NK-92 treated with Interleukin-12 subunit alpha and Interleukin-12 subunit beta, amount 100 ng/mL, for 24 hours (cell line): Measurements from ENCODE around the gene ORAI1.
"Not testable (repeated sequence)": the region's sequence is repeated elsewhere in the genome, so short reads cannot be mapped to it uniquely, and the experiment has no call there.

Experiments
- DNase-seq: peaks from one replicate; lab custom pipeline; 2025; lab: John Stamatoyannopoulos, UW

The ORAI1 gene

DNA sequence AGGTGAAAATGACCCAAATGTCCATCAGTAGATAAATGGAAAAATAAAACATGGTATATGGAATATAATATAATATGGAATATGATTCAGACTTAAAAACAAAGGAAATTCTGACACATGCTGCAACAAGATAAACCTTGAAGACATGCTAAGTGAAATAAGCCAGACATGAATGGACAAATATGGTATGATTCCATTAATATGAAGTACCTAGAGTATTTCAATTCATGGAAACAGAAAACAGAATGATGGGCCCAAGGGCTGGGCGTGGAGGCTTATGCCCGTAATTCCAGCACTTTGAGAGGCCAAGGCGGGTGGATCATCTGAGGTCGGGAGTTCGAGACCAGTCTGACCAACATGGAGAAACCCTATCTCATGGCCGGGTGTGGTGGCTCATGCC lies 22.7 kb upstream of the ORAI1 start:
- DNase-seq: no peak

GRCh38 chr12:121608301-121608700 lies 18.0 kb upstream of the ORAI1 start:
- DNase-seq: no peak

GRCh38 chr12:121610239-121611149 lies 15.8 kb upstream of the ORAI1 start:
- no peak for DNase-seq

- DNase-seq: no peak
Observed at GRCh38 chr12:121611306-121611705, 15.0 kb upstream of the ORAI1 start.

DNA sequence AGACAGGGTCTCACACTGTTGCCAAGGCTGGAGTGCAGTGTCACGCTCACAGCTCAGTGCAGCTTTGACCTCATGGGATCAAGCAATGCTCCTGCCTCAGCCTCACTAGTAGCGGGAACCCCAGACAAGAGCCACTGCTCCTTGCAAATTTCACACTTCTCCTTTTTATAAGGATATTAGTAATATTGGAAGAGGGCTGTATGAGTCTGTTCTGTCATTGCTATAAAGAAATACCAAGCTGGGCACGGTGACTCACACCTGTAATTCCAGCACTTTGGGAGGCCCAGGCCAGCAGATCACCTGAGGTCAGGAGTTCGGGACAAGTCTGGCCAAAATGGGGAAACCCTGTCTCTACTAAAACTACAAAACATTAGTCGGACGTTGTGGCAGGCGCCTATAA lies 12.9 kb upstream of the ORAI1 start:
- DNase-seq: no peak

GRCh38 chr12:121614872-121615467 lies 11.4 kb upstream of the ORAI1 start:
- DNase-seq: no peak

DNA sequence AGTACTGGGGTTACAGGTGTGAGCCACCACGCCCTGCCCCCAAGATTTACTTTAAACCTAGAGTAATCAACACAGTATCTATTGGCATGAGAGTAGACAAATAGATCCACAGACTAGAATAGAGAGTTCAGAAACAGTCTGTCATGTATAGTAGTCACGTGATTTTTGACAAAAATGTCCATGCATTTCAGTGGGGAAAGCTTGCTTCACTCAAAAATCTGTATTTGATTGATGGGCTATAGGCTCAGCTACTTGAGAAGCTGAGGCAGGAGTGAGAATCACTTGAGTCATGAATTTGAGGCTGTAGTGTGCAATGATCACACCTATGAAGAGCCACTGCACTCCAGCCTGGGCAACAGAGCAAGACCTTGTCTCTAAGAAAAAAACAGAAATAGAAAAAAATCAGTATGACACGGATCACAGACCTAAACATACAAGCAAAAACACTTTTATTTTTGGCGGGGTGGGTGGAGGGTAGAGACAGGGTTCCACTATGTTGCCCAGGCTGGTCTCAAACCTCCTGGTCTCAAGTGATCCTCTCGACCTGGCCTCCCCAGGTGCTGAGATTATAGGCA lies 7.6 kb upstream of the ORAI1 start:
- DNase-seq: no peak

GRCh38 chr12:121620333-121620891 lies 5.9 kb upstream of the ORAI1 start:
- no peak for DNase-seq

DNA sequence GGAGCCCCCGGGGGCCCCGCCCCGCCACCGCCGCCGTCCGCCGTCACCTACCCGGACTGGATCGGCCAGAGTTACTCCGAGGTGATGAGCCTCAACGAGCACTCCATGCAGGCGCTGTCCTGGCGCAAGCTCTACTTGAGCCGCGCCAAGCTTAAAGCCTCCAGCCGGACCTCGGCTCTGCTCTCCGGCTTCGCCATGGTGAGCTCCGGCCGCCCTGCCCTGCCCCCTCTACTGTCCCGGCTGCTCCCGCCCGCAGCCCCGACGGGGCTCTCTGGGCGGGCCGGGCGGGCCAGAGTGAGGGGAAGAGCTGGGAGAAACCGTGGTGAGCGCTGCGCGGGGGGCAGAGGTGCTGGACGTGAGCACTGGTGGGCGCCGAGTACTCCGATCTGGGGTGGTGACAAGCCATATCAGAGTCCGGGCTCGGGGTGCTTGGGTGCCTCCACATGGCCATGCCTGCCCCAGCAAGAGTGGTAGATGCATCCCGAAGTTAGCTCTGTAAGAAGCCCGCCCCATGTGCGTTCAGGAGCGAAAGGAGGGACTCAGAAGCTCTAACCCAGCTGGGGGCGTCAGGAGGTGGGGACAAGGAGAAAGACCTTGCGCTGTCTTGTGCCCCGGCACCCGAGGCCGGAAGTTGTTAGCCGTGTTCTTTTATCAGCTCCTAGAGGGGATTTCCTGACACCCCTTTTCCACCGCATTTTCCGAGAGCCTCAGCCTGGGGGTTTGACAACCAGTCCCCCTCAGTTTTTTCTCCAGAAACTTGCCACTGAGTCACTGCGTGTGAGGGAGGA lies 717 bp downstream of the ORAI1 start:
- DNase-seq: peak; percentile 74

DNA sequence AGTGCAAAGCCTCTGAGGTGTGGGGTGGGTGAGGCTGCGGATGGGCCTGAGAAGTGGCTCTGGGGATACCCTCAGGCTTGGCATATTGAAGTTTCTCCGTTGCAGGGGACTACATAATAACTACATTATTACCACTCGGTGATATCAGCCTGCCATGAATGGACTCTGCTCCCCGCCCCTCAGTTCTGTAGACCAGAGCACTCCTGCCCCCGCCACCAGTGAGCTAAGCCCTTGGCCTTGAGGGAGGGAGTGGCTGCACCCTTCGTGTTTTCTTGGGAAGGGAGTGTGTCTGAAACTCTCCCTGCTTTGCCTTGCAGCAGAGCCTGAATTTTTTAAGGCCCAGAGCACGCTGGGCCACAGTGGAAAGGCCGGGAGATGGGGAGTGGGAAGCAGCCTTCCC lies 1.7 kb downstream of the ORAI1 start:
- no peak for DNase-seq

DNA sequence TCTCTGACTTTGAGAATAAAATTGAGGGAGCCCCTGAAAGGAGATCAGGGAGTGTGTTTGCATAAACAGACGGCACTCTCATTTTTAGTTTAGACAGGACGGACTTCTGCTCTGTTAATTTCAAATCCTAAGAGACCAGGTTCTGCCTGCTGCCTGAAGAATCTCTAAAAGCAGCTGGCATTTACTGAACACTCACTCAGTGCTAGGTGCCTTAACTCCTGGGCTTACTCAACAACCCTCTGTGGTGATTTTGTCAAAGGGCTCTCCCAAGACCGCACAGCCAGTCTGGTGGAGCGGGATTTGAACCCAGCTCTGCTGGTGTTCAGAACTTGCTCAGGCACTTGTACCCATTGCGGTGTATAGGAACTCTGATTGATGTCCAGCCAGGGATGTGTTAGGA lies 2.2 kb downstream of the ORAI1 start:
- no peak for DNase-seq

DNA sequence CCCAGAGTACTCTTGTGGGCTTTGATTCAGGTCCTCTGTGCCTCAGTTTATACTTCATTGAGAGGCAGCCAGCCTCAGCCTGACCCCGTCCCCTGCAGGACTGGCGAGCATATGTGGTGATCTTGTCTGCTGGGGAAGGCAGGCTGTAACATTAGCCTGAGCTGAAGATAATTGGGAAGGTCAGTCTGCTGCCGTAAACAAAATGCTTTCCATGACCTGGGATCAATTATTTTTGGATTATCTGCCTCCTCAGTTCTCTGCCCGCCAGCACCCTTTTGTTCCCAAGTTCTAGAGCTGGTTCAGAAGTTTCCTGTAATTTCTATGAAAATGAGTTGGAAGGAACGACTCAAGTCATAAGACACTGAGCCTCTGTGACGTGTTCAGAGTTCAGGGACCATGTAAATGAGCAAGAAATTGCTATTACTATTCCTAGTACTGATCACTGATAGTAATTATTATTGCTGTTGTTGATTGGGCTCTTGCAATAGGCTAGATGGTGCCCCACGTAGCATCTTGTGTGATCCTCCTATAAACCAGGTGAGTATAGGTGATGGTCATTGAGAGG lies 4.5 kb downstream of the ORAI1 start:
- DNase-seq: no peak

- DNase-seq: no peak
Observed at GRCh38 chr12:121632069-121632970, 6.0 kb downstream of the ORAI1 start.

- not testable (repeated sequence) for DNase-seq
Observed at GRCh38 chr12:121633833-121634196, 7.5 kb downstream of the ORAI1 start.

- no peak for DNase-seq
Observed at GRCh38 chr12:121634836-121635235, 8.5 kb downstream of the ORAI1 start.

DNA sequence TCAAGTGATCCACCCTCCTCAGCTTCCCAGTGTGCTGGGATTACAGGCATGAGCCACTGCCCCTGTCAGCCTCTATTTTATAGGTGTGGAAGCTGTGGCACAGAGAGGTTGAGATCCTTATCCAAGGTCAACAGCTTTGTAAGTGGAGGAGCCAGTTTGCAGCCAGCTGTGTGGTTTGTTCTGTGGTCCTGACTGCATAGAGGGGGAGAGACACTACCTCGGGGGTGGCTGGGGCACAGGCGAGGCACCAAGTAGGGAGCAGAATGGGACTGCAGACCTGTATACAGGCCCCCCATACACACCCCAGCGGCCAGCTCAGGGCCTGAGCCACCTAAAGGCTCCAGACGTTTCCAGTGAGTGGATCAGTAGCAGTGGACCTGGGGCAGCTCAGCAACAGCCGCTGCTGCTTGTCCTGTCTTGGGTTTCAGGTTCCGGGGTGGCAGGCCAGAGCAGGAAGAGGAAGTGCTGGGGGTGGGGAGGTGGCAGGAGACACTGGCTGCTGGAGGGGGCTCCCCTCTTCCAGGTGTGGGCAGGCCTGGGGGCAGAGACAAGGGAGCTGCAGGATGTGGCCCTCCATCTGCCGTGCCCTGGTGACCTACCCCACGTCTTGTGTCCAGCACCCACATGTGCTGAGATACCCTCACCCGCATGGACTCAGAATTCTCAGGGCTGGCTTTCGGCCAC lies 11.0 kb downstream of the ORAI1 start:
- peak; percentile 42 for DNase-seq

DNA sequence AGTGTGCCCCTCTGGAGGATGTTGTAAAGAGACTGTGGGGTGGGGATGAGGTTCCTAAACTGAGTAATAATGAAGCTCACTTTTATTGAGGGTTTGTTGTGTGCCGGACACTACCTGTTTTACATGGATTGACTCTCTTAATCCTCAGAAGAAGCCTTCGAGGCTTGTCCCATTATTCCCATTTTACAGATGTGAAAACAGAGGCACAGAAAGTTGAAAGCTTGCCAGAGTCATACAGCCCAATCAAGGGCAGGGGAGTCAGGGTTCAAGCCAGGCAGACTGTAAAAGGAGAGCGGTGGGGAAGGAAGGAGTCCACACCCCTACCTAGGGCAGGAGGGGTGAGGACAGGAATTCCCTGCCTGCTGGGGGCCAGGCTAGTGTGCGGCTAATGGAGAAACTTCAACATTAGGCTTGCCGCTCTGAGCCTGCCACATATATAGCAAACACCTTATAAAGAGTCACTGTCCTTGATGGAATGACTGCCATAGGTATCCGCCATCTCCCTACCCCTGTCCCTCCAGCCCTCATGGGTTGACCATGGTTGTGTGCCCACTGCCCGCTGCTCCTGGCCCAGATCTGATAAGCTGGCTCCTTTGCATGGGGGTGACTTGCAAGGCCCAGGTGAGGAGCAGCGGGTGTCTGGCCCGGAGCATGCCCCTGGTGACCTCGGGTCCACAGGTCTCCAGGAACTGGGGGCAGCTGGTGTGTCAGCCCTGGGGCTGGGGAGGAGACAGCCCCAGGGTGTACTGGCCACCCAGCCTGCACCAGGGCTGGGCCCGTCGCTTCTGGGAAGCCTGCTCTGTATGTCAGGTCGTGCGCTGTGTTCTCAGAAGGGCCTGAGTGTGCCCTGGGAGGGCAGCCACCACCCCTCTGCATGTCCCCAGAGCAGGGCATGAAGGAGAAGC lies 12.2 kb downstream of the ORAI1 start:
- no peak for DNase-seq

GRCh38 chr12:121641343-121641630 lies 15.0 kb downstream of the ORAI1 start:
- DNase-seq: no peak

GRCh38 chr12:121648458-121649028 lies 22.2 kb downstream of the ORAI1 start:
- DNase-seq: no peak
